UCSD-AML1 (cell line): ENCODE data around the gene TIMM21.

Experiments
- DNase-seq: peaks from one replicate; lab custom pipeline; 2025; ENCODE audit not compliant: unreplicated experiment; lab: John Stamatoyannopoulos, UW

Gene TIMM21

DNA sequence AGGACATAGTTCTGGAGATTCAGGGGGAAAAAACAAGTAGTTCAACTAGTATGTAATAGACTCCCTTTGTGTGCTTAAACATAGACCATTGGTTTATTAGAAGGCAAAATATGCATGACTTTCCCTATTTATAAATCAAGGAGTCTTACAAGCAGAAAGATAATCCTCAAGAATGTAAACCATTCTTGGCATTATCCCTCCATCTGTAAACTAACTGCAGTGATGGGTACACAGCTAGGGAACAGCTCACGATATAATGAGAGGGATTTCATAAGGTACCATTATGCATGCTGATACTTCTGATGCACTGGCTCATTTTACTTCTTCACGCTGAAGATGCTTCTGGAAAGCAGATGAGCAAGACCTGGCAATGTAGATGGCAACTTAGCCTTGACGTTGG lies 1.6 kb upstream of the TIMM21 start:
- DNase-seq: no peak

DNA sequence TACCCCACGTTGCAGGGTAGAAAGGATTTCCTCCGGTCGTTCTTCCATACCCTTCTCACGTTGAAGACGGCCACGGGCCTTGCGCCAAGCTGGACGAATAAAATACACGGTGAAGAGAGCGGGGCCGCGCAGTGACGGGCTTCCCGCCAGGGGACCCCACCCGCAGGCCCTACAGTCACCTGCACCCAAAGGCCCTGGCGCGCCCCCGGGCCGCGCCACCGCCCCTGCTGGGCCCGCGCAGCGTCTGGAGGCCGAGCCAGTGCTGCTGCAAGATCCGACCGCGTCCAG lies 888 bp upstream of the TIMM21 start:
- no peak for DNase-seq

DNA sequence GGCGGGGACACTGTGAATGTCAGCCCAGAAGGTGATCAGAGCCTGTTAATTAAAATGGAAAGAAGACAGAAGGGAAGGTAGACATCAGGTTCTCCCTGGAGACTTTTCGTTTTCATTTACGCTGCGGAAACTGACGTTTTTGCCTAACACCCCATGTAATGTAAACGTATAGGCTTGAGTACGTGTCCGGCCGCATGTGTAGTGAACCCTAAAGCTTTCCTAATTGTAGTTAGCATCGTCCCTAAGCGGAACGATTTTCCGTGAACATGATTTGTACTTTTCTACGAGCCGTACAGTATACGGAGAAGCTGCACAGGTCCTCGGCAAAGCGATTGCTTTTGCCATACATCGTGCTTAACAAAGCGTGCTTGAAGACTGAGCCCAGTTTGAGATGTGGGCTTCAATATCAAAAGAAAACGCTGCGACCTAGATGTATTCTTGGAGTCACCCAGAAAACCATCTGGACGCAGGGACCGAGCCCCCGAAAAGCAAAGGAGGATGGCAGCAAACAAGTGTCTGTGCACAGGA lies 284 bp downstream of the TIMM21 start:
- no peak for DNase-seq

DNA sequence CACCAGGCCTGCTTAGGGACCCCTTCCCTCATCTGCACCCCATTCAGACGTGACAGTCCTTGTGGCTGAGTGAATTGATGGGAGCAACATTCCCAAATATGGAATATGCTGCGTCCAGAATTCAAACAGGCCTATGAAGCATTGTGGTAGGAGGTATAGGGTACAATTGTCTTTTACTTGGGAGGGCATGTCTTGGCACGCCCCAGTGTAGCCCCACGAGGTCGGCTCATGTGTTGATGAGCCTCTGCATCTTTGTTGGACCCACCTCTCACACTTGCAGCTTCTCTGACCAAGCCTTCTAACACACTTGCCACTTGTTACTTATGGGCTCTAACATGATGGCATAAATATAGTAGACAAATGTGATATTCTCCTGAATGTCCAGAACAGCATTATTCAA lies 1.6 kb downstream of the TIMM21 start:
- no peak for DNase-seq

DNA sequence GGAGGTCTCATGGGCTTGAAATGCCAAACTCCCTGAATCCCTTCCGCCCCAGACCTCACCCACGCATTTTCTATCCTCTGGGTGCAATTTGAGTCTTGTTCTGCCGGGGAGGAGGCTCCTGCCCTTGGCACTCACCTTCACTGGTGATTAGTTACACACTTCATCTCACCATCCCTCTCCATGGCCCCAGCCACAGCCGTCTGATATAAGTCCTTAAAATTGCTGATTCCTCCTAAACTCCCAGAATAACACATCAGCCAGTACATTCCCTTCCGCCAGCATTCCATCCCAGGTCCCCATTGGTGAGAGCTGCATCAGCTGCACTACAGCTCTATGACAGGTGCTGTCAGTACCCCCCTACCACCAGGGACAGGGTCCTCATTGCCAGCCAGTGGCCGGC lies 3.9 kb downstream of the TIMM21 start:
- DNase-seq: no peak

DNA sequence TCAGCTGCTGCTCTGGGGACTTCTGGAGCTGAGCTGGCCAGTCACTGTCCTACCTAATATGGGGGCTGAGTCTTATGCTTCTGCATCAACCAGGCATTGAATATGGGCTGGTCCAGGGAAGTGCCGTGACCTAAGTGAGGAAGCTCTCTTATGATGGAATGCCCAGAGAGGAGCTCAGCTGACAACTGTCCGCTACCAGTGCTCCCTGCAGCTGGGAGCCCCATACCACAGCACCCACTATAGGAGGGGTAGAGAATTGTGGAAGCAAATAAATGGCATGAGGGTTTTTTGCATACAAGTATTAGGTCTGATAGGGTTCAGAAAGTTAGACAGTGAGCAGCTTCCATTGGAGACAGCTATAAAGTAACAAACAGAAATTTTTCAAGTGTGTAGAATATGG lies 4.5 kb downstream of the TIMM21 start:
- DNase-seq: no peak

DNA sequence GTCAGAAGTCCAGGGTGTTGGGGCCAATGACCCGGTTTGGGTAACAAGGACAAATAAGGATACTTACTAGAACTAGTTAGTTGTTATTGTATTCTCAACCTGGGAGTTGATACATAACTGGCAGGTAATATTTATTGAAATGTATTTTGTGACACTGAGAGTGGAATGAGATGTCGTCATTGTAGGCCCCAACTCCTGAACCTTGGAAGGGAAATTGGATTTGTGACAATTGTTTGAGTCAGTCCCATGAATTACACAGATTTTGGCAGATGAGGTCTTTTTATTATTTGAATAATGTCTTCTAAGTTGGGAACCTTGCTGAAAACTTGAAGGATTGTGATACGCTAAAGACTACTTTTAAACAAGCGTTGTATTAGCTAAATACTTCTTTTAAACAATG lies 5.1 kb downstream of the TIMM21 start:
- no peak for DNase-seq

DNA sequence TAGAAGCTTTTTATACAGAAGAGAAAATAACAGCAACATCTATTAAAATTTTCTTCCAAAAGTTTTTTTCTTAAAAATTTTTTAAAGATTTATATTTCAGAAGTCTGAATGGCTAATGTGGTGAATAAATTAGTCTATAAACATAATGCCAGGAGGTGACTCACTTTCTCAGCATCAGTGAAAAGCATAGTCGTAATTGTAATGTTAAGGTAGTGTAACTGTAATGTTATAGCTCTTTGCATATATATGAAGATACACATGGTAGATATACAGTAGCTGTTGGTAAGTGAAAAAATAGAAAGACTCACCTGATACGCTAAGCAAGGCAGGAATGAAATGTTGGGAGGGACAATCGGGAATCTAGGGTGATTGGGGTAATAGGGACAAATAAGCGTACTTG lies 5.5 kb downstream of the TIMM21 start:
- no peak for DNase-seq

DNA sequence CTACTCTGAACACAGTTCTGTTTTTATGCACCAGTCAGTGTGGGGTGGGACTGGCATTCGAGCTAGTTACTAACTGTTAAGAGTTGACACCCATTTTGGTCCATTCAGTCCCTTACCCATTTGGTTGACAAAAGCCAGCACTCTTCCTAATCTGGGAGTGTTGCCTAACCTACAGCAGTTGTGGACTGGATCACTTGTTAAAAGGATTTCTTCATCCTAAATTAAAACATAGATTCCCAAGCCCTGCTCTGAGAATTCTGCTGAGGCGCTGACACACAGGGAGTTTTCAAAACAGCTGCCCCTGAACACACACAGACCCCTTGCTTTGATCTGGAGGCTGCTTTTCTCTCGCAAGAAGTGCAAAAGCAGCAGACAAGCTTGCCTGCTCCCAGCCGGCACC lies 6.4 kb downstream of the TIMM21 start:
- no peak for DNase-seq

DNA sequence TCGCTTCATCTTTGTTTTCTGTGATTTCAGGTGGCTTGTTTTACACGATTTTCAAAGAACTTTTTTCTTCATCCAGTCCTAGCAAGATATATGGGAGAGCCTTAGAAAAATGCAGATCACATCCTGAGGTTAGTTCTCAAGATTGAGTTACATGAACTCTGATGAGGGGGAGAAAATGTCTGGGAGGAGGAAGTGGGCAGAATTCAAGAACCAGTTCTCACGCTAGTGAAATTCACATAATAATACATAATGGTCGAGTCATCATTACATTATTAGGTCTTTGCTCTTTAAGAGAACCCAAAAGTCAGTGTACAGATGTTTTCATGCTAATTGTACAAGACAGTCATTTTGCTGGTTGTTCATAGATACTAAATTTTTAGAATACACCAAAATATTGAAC lies 7.0 kb downstream of the TIMM21 start:
- no peak for DNase-seq

DNA sequence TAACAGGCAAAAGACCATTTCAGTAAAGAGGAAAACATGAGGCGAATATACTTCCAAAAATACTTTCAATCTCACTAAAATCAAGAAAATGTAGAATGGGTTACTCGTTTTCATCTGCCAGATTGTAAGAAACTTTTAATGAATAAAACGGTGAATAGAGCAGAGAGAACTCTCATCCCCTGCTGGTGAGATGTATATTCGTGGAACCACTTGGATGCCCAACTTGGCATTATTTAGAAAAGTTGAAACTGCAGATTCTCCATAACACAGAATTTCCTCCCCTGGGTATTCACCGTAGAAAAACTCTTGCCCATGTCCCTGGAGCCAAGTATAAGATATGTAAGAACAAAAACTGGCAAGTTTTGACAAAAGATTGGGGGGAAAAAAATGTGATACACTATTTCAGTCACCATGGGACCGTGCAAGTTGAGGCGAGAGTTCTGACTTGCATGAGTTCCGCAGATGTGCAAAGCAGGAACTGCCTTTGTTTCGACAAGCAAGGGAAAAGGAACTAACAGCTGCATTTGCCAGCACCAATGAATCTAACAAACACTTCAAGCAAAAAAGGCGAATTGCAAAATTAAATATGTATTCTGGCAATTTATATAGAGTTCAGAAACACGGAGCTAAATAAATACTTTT lies 14.8 kb downstream of the TIMM21 start:
- no peak for DNase-seq

DNA sequence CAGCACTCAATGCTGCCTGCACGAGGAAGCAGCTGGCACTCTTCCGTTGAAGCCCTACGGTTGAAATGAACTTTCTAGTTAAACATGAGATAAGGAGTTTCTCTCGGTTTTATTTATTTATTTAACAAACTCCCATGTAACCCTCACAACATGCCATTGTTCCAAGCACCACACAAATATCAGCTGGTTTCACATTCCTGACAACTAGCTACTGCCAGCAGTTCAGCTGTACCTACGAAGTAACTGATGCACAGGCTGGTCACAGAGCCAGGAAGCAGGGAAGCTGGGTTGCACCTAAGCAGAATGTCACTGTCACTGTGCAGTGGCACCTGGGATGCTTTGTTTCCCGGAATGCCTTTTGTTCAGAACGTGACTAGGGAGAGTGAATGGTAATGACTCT lies 18.1 kb downstream of the TIMM21 start:
- no peak for DNase-seq

DNA sequence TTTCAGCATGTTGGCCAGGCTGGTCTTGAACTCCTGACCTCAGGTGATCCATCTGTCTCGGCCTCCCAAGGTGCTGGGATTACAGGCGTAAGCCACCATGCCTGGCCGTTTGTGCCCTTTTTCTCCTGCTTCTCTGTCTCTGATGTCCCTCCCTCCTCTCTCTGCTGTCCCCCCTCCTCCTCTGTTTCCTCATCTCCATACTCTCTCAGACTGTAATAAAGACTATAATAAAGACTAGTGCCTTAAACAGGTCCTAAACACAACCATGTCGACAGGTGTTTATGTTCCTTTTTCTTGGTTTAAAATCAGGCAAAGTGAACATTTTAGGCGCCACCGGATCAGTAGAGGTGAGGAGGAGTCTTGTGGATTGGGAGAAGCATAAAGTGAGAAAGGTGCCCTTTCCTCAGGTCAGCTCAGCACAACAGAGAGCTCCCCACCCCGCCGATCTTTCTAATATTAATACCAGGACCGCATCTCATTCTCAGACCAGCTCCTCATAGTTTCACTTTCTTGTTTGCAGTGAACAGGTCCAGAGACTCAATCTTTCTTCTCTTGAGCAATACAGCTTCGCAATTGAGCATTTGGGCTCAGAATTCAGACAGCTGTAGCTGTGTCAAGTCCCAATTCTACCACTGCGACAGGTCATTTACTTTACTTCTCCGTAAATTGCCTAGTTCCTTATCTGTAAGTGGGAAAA lies 23.7 kb downstream of the TIMM21 start:
- DNase-seq: no peak

DNA sequence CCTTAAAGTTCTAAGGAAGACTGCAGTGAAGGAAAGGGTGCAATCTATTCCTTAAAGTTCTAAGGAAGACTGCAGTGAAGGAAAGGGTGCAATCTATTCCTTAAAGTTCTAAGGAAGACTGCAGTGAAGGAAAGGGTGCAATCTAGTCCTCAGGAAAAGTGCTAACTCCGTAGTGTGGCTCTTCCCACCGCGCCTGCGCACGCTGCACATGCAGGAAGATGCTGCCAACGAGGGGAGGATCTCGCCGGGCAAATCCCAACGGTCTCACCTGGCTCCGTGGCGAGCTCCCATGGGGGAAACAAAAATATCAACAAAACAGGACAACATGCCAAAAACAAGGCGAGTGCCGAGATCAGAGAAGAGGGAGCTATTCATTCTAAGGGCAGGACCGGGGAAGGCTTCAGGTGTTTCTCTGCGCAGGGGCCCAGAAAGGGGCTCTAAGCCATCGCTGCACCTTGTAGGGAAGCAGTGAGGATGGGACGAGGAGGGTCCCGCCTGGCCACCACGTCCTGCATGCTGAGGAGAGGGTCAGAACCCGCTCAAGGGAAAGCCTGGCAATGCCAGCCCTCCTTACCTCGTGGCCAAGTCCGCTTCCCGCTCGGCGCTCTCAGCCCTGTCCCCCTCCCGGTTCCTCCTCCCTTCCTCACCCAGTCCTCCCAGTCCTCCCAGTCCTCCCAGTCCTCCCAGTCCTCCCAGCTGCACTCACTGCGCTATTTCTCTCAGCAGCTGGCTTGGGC lies 24.5 kb downstream of the TIMM21 start:
- no peak for DNase-seq

DNA sequence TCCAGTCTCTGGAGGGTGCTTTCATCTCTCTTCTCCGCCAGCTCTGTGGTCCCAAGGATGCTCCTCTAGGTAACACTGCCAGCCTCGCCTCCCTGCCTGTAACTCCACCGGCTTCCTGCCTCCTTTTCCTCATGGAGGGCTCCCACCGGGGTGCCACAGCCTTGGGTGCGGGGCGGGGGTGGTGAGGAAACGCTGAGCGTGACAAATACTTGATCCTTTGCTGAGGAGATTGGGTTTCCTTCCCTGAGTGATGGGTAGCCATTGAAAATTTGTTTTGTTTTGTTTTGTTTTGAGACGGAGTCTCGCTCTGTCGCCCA lies 25.1 kb downstream of the TIMM21 start:
- DNase-seq: no peak

DNA sequence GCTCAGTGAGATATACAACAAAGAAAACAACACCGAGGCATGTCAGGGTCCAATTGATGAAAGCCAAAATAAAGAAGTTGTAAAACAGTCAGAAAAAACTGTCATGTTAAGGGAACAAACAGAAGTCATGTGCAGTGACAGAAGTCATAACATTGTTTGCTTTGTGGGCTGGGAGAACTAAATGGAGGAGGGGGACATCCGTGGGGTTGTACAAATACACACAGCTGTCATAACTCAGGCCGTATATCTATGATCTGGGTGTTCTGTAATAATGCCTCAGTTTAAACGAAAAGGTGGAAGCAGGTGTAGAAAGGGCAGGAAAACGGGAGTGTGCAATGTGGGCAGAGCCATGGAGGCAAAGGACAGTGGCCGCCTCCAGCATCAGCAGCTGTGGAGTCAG lies 27.3 kb downstream of the TIMM21 start:
- DNase-seq: no peak

DNA sequence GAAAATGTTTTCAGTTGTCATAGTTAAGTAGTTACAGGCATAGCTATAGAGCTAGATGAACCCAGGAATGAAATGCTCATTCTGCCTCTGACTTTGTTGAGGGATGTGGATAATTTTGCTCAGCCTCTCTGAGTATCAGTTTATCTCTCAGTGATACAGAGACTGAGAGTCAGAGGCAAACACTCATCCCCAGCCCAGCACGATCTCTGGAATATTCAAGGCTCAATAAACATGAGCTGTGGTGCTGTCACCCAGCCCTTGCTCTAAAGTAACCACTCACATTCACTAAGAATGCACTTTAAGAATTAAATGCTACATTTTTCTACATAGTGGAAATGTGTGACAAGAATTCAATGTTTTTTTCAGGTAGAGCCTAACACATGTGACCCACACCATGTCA lies 30.6 kb downstream of the TIMM21 start:
- DNase-seq: no peak

DNA sequence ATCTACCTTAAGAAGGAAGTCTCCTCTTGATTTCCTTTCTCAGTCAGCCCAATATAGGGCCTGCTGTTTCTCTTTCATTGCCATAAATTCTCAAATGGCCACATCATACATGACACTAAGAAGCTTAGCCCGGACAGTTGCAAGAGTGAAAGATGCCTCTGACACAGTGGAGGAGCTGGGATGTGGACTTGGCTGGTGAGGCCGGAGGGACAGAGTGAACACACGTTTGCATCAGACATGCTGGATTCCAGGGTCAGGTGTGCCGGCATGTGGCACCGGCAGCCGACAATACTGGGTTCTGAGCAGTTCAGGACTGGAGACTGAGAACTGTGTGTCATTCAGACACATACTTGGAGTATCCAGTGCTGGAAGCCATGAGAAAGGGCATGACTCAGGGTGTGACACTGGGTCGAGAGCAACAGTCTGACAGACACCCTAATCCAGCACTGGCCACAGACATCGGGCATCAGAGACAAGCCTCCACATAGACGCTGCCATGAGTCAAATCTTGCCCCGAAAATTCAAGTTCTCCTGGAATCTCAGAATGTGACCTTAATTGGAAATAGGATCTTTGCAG lies 31.4 kb downstream of the TIMM21 start:
- DNase-seq: no peak

DNA sequence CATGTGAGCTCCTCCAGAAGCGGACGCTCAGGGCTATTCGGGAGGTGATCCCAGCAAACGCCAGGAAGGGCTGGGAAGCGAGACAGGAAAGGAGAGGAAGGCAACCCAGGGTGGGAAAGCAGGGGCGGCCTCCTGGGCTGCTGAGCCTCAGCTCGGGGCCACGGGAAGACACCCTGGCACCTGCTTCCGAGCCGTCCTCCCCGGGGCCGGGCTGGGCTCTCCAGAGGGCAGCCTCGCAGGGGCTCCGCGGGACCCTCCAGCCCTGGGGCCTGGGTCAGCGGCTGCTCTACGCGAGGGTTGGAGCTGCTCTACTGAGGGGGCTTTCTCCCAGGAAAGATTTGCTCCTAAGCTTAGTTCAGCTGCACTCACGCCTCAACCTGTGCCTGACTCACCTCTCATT lies 34.0 kb downstream of the TIMM21 start:
- no peak for DNase-seq

DNA sequence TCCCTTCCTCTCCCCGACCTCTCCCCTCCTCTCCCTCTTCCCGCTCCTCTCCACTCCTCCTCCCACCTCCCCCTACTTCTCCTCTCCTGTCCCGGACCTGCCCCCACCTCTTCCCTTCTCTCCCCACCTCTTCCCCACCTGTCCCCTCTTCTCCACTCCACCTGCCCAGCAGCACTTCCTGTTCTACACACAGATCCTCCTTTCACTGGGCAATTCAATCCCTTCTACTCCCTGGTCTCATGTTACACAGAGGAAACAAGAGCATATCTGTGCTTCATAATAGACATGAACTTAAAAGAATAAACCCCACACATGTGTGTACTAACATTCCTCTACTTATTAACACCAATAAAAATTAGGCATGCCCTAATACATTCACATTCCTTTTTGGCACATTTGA lies 34.8 kb downstream of the TIMM21 start:
- no peak for DNase-seq

DNA sequence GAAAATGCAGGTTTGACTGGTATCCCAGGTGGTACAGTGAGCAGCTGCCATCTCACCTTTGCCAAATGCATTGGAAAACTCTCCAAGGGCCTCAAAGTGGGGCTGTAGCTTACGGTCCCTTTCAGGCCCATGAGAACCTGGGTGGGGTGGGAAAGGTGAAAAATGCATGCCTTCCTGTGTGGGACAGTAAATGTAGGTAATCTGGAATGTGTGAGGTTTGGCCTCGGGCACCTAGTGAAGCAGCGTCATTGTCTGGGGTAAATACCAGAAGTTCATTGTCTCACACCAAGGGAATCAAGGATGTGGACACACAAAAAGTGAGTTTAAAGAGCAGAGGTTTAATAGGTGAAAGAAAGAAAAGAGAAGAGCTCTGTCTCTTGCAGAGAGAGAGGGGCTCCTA lies 36.6 kb downstream of the TIMM21 start:
- DNase-seq: no peak

DNA sequence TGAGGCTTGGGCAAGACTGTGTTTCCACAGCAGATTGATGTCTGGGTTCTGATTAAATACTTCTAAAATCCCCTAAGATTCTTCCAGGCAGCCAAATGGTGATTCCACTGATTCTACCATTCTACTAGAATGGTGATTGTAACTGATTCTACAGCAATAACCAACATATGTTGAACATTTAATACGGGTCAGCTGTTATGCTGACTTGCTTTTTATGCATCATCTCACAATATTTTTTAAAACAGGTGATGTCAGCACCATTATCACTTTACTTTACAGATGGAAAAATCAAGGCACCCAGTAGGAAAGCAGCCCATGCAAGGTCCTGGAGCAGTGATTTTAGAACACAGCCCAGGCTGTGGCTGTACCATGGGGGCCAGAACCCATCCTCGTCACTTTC lies 37.5 kb downstream of the TIMM21 start:
- no peak for DNase-seq
